SKM-1 (cell line): ENCODE results near the gene ECHS1.
"Not testable (repeated sequence)": the region's sequence is repeated elsewhere in the genome, so short reads cannot be mapped to it uniquely, and the experiment has no call there.

Experiments used
- DNase-seq: peaks from one replicate; lab custom pipeline; 2025; ENCODE audit not compliant: unreplicated experiment; lab: John Stamatoyannopoulos, UW

ECHS1 gene

DNA sequence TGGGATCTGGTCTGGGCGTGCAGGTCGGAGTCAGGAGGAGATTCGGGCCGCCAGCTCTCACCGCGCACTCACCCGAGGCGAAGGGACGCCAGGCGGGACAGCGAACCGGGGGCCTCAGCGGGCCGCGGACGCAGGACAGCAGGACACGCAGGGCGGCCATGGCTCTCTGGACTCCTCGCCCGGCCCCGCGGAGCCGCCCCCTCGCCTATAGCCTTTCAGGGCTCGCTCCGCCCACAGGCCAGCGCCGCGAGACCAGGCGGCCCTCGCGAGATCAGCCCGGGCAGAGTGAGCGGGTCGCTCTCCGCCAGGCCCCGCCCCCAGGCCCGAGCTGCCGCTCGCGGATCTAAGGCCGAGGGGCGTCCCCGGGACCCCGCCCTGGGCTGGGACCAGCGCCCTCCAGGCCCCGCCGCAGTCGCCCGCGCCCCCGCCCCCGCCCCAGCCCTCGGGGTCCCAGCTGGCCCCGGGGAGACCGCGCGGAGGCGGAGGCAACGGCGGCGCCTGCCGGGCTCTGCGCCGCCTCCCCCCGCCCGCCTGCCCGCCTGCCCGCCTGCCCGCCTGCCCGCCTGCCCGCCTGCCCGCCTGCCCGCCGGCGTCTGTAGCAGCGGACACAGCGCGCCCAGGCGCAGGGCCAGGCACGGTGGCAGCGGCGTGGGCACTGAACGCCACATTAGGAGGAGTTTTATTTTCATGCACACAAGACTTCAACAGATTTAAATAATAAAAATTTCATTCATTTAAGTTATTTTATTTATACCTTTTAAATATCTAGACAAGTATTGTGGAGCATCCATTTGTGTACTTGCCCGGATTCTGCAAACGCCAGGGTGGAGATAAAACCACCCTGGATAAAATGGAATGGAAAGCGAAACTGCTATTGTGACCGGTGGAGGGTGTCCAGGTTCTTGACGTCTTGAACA lies at the start of gene ECHS1:
Gene ECHS1, minus strand, starts transcription at position 181 of the 917 bp plus-strand sequence. Its CDS starts 21 bp downstream, at position 160.
- peak; percentile 67 for DNase-seq

DNA sequence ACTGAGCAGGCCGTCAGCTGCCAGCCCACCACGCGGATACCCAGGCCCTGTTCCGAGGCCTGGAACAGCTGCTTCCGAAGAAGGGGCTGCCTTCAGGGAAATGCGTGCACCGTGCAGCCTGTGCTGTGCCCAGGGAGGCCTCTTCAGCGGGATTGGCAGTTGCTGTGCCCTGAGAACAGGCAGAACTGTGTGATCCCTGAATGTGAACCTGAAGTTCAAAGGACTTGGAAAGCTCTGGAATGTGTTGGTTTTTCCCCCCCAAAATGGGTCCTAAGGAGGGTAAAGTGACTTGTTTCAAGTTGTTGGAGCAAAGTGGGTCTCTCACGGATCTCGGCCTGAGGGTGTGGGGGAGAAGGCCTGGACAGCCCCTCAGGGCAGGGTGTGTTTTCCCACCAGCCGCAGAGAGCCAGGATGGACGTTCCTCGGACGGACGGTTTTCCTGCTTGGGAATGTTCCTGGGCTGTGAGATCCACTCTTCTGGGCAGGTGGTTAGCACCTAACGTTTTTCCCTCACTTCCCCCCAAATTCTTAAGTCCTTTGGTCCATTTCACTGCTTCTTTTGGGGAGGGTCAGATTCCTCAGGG lies 49.2 kb upstream of the ECHS1 start:
- DNase-seq: no peak

DNA sequence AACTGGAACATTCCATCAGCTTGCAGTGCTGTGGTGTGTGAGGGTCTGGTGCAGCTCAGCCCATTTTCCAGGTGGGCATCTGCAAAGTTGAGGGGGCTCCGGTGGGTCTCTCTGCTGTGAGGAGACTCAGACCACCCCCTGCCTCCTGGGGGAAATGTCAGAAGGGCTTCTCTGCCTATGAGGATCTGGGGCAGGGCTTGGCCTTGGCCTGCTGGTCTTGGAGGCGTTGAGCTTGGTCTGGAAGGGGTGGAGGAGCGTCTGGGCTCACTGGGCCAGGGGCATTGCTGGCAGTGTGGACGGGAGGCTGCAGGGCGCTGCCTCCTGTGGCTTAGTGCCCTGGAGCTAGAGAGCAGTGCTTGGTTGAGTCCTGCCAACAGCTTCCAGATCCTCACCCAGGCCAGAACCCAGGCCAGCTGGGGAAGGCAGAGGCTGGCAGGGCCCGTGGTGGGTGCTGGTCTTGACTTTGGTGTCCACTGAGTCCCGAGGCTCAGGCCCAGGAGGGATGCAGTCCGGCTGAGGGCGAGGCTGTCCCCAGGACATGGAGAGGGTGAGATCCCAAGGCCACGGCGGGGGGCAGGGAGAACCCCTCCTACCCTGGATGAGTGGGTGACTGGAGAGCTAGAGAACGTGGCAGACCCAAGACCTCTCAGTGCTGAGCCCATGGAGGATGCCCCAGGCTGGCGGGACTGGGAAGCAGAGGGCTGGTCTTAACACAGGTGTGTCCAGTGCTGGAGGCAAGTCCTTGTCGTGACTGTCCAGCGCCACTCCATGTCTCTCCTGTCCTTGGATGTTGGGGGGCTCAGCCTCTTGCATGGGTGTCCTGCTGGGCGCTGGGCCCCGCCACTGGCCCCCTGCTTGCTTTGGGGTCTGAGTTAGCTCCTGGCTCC lies 48.4 kb upstream of the ECHS1 start:
- no peak for DNase-seq

DNA sequence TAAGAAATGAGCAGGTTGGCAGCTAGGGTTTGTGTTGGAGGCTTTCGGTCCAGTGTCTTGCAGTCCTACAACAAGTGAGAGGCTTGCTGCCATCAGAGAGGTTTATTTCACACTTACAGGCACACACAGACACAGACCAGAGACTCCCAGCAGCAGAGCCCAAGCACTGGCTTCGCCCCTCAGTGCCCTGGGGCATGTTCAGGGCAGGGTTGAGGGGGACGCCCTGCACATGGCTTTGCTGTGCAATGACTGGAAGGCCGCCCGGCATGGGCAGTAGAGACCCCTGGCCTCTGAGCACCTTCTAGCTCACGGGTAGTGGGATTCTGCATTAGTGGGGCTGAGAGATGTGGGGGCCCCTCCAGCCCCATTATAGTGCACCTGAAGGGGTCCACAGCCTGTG lies 47.4 kb upstream of the ECHS1 start:
- DNase-seq: no peak

DNA sequence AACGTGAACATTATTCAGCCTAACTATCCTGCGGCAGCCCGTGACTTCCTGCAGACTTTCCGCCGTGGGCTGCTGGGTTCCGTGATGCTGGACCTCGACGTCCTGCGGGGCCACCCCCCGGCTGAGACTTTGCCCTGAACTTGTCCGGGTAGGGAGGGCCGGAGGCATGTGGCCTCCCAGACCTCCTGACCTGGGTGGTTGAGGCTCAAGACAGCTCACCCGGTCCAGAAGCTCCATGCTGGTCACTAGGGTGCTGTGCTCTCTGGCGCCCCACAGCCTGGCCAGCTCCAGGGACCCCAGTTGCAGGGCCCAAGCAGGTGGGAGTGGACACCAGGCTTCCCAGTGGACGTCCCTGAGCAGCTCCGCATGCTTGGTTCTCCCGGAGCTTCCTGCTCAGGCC lies 46.9 kb upstream of the ECHS1 start:
- no peak for DNase-seq

DNA sequence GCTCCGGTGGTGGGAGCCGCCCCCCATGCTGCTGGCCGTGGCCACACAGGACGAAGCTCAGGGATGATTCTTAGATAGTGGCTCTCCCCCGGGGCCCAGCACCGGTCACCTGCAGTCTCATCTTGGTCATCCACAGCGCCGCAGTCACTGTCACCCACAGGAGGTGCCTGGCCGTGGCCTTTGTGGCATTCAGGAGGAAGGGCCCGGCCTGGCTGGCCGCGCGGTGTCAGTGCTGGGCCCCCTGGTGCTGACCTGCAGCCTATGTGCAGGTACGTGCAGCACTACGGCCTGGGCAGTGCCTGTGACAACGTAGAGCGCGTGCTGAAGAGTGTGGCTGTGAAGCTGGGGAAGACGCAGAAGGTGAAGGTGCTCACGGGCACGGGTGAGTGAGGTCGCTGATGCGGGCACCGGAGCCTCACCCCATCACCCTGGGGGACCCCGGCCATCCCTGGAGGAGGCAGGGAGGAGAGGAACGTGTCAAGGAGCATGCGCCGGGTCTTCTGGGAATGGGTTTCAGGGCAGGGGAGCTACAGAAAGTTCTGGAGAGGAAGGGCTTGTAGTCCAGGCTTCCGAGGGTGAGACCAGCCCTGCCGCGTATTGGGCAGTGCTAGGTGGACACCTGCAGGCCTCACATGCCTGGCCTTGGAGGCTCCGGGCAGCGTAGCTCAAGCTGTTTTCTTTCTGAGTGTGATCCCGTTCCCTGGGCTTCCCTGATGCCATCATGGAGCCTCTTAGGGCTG lies 46.2 kb upstream of the ECHS1 start:
- DNase-seq: no peak

DNA sequence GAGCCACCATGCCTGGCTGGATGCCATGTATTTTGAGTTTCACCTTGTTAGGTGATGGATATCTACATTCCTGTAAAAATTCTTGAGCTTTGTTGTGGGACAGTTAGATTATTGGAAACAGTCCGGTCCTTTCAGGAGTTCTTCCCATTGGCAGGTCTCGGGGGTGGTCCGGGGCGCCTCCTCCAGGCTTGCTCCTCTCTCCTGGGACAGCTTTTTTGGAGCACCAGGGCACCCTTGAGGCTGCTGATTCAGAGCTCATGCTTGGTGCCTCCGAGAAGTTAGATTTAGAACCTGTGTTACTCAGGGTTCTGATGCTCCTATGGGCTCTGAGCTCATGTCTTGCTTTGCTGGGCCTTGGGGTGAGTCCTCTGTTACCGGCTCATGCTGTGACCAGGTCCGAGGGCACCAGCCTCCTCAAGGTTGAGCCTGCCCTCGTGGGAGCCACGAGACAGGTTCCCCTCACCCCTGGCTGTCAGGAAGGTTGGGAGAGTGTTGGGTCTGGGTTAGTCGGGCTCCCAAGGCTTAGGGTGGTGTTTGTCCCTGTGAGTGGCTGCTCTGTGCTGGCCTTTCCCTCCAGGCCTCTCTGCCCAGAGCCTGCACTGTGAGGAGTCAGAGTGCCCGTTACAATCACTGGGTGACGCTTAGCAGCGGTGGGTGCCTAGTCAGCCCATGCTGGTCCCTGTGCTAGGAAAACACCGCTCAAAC lies 45.3 kb upstream of the ECHS1 start:
- DNase-seq: no peak

DNA sequence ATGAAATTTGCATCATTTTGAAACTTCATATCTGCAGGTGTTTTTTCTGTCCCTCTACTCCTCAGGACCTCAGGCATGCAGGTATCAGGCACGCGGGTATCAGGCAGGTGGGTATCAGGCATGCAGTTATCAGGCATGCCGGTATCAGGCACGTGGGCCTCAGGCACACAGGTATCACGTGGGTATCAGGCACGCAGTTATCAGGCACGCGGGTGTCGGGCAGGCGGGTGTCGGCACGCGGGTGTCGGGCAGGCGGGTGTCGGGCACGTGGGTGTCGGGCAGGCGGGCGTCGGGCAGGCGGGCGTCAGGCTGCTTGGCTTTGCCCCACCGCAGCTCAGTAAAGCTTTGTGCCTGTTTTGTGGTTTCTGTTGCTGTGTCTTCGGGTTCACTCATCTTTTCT lies 42.6 kb upstream of the ECHS1 start:
- DNase-seq: no peak

DNA sequence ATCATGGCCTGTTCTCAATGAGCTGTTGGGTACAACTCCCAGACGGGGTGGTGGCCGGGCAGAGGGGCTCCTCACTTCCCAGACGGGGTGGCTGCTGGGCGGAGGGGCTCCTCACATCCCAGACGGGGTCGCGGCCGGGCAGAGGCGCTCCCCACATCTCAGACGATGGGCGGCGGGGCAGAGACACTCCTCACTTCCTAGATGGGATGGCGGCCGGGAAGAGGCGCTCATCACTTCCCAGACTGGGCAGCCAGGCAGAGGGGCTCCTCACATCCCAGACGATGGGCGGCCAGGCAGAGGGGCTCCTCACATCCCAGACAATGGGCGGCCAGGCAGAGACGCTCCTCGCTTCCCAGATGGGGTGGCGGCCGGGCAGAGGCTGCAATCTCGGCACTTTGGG lies 41.2 kb upstream of the ECHS1 start:
- DNase-seq: not testable (repeated sequence)

DNA sequence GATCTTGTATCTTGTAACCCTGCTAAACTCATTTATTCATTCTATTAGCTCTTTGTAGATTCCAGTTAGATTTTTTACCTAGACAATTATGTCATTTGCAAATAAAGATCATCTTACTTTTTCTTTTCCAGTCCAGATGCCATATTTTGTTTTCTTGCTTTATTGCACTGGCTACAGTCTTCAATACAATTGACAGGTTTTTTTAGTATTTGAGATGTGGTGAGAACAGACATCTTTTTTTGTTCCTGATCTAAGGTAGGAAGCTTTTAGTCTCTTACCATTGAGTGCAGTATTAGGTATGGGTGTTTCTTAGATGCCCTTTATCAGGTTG lies 39.2 kb upstream of the ECHS1 start:
- DNase-seq: no peak

DNA sequence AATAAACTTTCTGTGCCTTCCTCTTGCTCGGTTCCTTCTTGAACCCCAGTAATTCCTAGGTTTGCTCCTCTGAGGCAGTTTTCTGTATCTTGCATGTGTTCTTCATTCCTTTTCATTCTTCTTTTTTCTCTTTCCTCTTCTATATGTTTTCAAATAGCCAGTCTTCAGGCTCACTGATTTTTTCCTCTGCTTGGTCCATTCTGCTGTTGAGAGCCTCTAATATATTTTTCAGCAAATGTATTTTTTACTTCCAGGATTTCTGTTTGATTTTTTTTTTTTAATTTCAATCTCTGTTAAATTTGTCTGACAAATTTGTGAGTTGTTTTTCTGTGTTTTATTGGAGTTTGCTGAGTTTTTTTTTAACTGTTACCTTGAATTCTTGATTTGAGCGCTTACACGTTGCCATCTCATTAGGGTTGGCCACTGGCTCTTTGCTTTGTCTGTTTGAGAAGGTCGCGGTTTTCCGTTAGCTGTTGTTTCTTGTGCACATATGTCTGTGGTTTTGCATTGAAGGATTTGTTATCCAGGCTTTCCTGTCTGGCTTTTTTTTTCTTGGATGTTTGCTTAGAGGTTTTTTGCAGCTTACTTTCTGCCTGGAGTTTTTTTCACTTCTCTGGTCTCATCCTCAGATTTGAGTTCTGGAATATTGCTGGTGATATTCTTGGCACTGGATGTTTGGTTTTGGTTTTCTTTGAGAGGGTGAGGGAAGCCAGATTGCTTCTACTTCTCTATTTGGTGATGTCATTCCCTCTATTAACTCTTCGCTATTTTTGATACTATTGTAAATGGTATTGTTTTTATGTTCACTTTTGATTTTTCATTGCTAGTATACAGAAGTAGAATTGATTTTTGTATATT lies 38.6 kb upstream of the ECHS1 start:
- no peak for DNase-seq

DNA sequence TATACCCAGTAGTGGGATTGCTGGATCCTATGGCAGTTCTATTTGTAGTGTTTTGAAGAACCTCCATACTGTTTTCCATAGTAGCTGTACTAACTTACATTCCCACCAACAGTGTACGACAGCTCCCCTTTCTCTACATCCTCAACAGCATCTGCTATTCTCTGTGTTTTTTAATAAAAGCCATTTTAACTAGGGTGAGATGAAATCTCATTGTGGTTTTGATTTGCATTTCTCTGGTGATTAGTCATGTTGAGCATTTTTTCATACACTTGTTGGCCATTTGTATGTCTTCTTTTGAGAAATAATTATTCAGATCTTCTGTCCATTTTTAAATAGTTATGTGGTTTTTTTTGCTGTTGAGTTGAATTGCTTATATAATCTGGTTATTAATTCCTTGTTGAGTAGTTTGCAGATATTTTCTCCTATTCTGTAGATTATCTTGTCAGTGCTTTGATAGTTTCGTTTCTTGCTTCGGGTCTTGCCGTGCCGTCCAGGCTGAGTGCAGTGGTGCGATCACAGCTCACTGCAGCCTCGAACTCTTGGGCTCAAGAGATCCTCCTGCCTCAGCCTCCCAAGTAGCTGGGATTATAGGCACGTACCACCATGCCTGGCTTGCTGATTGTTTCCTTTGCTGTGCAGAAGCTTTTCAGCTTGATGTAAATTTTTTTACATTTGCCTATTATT lies 32.8 kb upstream of the ECHS1 start:
- no peak for DNase-seq

DNA sequence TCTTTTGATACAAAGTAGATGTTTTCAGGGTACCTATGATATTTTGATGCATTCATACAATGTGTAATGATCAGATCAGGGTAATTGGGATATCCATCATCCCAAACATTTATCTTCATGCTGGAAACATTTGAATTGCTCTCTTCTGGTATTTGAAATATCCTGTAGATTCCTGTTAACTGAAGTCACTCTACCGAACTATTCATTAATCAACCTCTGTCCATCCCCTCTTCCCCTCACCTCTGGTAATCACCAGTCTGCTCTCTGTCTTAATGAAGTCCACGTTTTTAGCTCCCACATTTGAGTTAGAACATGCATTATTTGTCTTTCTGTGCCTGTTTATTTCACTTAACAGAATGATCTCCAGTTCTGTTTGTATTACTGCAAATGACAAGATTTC lies 32.1 kb upstream of the ECHS1 start:
- DNase-seq: no peak

DNA sequence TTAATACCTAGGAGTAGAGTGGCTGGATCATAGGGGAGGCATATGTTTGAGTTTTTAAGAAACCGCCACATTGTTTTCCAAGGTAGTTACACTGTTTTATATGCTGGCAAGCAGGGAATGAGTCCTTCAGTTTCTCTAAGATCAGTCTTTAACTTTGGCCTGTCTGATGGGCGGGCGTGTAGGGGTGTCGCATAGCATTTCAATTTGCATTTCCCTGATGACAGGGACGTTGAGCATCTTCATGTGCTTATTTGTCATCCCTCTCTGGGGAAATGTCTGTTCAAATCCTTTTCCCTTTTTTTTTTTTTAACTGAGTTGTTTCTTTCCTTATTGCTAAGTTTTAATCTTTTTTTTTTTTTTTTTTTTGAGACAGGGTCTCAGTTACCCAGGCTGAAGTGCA lies 30.6 kb upstream of the ECHS1 start:
- no peak for DNase-seq

DNA sequence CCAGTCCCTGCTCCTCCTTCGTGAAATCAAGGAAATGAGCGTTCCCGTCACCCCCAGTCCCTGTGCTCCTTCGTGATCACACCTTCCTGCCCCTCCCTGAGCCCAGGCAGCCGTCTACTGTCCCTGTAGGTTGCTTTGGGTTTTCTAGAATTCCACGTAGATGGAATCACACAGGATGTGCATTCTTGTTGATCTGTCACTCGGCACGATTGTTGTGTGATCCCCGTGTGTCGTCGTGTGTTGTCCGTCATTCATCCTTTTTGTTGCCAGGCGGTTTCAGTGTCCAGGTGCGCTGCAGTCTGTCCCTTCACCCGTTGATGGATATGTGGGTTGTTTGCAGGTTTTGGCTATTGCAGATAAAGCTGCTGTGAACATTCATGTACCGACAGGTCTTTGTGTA lies 30.2 kb upstream of the ECHS1 start:
- no peak for DNase-seq

DNA sequence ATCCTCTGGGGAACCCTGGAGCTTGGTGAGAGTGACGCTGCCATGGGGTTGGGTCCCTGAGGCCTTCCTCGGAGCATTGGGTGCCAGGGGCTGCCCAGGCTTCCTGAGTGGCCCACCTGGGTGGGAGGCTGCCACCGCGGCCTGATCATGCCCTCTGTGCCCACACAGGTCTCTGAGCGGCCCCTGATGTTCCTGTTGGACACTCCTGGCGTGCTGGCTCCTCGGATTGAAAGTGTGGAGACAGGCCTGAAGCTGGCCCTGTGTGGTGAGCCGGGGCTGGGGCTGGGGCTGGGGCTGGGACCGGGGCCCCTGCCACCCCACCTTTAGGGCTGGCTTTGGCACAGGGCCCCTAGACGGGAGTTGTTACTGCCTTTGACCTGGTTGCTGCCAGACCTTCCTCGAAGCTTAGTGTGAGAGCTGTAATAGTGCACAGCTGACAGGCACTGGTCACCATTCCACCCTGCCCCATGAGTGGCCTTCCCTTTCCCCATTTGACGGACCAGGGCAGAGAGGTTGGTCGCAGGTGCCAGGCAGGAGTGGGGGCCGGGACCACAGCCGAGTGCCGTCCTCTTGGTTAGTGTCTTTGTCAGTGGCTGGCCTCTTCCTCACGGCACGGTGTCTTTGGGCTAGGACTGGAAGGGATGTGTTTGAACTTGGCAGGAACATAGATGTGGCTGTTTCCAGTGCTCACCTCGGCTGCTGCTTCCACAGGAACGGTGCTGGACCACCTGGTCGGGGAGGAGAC lies 29.0 kb upstream of the ECHS1 start:
- no peak for DNase-seq

DNA sequence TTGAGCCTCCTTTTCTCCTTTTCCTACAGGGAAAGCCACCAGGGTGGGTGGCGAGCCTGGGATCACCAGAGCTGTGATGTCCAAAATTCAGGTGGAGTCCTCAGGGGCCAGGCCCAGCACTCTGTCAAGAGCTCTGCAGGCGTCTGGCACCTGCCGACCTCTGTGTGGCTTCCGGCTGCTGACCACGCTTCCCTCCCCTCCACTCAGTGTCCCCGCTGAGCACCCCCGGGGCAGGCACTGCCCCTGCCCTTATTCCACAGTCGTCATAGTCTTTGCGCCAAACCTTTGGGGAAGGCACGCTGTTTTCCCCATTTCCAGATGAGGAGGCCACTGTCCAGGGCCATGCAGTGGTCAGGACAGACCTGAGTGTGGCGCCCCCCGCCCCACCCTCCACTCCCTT lies 28.3 kb upstream of the ECHS1 start:
- DNase-seq: no peak
